ENCODE data around the gene SRMS. TPM values are rescaled to one million over a fixed set of nuclear protein-coding genes. Genes with fewer than 3 reads are reported as not detected.

SRMS gene
- total and polyA plus RNA-seq, 2 donors (not counting 1 experiment from before 2014, with no cell fraction given): not detected

DNA sequence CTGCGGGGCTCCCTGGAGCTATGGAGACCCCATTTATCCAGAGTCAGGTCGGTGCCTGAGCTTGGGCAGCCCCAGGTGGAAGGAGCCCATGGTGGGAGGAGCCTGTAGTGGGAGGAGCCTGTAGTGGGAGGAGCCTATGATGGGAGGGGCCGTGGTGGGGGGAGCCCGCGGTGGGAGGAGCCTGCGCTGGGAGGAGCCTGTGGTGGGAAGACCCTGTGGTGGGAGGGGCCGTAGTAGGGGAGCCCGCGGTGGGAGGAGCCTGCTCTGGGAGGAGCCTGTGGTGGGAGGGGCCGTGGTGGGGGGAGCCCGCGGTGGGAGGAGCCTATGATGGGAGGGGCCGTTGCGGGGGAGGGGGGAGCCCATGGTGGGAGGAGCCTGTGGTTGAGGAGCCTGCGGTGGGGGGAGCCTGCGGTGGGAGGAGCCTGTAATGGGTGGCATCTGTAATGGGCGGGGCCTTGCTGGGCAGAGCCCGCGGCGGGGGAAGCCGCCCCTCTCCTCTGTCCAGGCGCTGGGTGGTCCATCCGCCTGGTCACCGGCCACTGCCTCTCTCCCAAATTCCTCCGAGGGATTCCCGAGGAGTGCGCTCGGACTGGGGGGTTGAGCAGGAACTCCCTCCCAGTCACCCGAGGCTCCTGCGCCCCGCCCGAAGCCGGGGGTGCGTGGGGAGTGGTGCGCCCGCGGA, 5.8 kb upstream of the SRMS start:
- peak overlapping the region; percentile 23 for H2AFZ ChIP-seq (ENCODE audit: low read length)
- peak overlapping the region; percentile 85 for H3K4me2 ChIP-seq (ENCODE audit: extremely low read depth, insufficient read depth, low read length)
- no peak for TF ChIP-seq EZH2 (IDR thresholded peaks at IDR 0.05; ENCODE audit: low read length, missing control alignments)
- no peak for TF ChIP-seq CTCF (conservative IDR thresholded peaks at IDR 0.05 in 1 of 2, IDR thresholded peaks at IDR 0.05 in 1 of 2; ENCODE audit: low read depth in 1 of 2, low read length in 2 of 2)
- H3K9me3 ChIP-seq (ENCODE audit: control insufficient read depth, insufficient read depth, low read depth, low read length): no peaks in the 10 kb centered on the region
- no peak overlapping the region for H3K27ac ChIP-seq (ENCODE audit: insufficient read depth, low read length)
- peaks cover 4% of the 10 kb centered on the region for H3K27me3 ChIP-seq (ENCODE audit: control insufficient read depth, insufficient read depth, low read length)
- H3K36me3 ChIP-seq (ENCODE audit: control insufficient read depth, insufficient read depth, low read length): no peaks in the 10 kb centered on the region
- no peaks in the 10 kb centered on the region for H3K79me2 ChIP-seq (ENCODE audit: control insufficient read depth, insufficient read depth, low read length)
- H3K4me3 ChIP-seq (replicated peaks in 1 of 4; ENCODE audit: control extremely low read depth in 1 of 4, insufficient read depth in 1 of 4, low read depth in 3 of 4, low read length in 4 of 4): peak overlapping the region; percentile 53 to 68 (median 60)
- H3K4me1 ChIP-seq (ENCODE audit: control insufficient read depth, extremely low read depth, insufficient read depth, low read length): no peaks in the 10 kb centered on the region
- DNase-seq (ENCODE audit: low read depth in 2 of 2): peak; percentile 56 to 88
- H3K9ac ChIP-seq (ENCODE audit: insufficient read depth, low read length): peak overlapping the region; percentile 62
- no peaks in the 10 kb centered on the region for H4K20me1 ChIP-seq (ENCODE audit: control insufficient read depth, extremely low read depth, insufficient read depth, low read length)

DNA sequence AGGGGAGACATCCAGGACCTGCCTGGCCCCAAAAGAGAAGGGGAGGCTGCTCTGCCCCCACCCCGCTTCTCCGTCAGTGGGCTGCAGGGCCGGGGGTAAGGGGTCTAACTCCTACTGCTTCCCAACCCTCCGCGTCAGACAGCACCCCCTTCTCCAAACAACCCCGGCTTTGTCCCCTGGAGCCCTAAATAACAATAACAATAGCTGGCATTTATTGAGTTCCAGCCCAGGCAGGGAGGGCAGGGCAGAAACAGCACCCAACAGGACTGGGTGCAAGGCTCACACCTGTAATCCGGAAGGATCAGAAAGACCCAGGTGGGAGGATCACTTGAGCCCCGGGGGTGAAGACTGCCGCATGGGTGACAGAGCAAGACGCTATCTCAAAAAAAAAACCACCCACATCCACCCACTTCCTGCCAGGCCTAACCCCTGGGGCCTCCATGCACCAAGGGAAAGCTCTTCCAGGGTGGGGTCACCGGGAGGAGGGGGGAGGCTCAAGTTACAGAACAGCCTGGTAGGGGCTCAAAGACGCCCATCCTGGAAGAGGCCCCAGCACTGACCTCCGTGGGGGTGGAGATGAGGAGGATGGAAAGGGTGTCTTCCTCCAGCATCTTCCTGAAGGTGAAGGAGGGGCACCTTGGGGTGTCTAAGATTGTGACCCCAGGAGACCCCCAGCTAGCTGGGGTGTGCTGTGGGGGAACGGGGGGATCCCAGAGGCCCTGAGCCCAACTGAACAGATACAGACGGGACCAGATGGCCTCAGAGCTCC, 5.1 kb upstream of the SRMS start:
- Histone ChIP-seq H3K27ac (ENCODE audit: insufficient read depth, low read length) (no peak overlapping the region), H3K4me2 (ENCODE audit: extremely low read depth, insufficient read depth, low read length) (no peak overlapping the region), H3K79me2 (ENCODE audit: control insufficient read depth, insufficient read depth, low read length) (no peaks in the 10 kb centered on the region), H3K4me3 (replicated peaks in 1 of 4; ENCODE audit: control extremely low read depth in 1 of 4, insufficient read depth in 1 of 4, low read depth in 3 of 4, low read length in 4 of 4) (no peak overlapping the region), H4K20me1 (ENCODE audit: control insufficient read depth, extremely low read depth, insufficient read depth, low read length) (no peaks in the 10 kb centered on the region), H3K27me3 (ENCODE audit: control insufficient read depth, insufficient read depth, low read length) (peaks cover 8% of the 10 kb centered on the region), H3K4me1 (ENCODE audit: control insufficient read depth, extremely low read depth, insufficient read depth, low read length) (no peaks in the 10 kb centered on the region), H3K9me3 (ENCODE audit: control insufficient read depth, insufficient read depth, low read depth, low read length) (no peaks in the 10 kb centered on the region), H3K36me3 (ENCODE audit: control insufficient read depth, insufficient read depth, low read length) (no peaks in the 10 kb centered on the region), H2AFZ (ENCODE audit: low read length) (no peak overlapping the region), H3K9ac (ENCODE audit: insufficient read depth, low read length) (no peak overlapping the region)
- no peak for DNase-seq (ENCODE audit: low read depth in 2 of 2)
- no peak for TF ChIP-seq CTCF (conservative IDR thresholded peaks at IDR 0.05 in 1 of 2, IDR thresholded peaks at IDR 0.05 in 1 of 2; ENCODE audit: low read depth in 1 of 2, low read length in 2 of 2)
- no peak for TF ChIP-seq EZH2 (IDR thresholded peaks at IDR 0.05; ENCODE audit: low read length, missing control alignments)

DNA sequence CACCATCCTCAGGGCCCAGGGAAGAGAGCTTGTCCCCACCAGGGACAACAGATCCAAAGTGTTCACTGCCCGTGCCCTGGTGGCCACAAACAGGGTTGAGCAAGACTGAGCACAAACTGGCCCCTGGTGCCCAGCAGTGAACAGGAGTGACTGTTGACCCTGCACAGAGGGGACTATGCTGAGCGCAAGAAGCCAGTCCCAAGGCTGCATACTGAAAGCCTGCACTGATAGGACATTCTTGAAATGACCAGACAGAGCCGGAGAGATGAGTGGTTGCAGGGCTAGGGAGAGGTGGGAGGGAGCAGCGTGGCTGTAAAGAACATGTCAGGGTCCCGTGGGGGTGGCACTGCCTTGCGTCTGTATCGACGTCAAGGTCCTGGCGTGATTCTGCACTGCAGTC, 3.5 kb upstream of the SRMS start:
- no peak overlapping the region for H2AFZ ChIP-seq (ENCODE audit: low read length)
- H3K4me2 ChIP-seq (ENCODE audit: extremely low read depth, insufficient read depth, low read length): no peak overlapping the region

More for the DNA sequence above, 3.5 kb upstream of the SRMS start:
- Histone ChIP-seq H3K79me2 (ENCODE audit: control insufficient read depth, insufficient read depth, low read length) (no peaks in the 10 kb centered on the region), H3K4me3 (replicated peaks in 1 of 4; ENCODE audit: control extremely low read depth in 1 of 4, insufficient read depth in 1 of 4, low read depth in 3 of 4, low read length in 4 of 4) (no peak overlapping the region), H3K4me1 (ENCODE audit: control insufficient read depth, extremely low read depth, insufficient read depth, low read length) (no peaks in the 10 kb centered on the region), H3K9ac (ENCODE audit: insufficient read depth, low read length) (no peak overlapping the region), H3K9me3 (ENCODE audit: control insufficient read depth, insufficient read depth, low read depth, low read length) (no peaks in the 10 kb centered on the region), H3K36me3 (ENCODE audit: control insufficient read depth, insufficient read depth, low read length) (no peaks in the 10 kb centered on the region), H3K27ac (ENCODE audit: insufficient read depth, low read length) (no peak overlapping the region), H3K27me3 (ENCODE audit: control insufficient read depth, insufficient read depth, low read length) (peaks cover 11% of the 10 kb centered on the region), H4K20me1 (ENCODE audit: control insufficient read depth, extremely low read depth, insufficient read depth, low read length) (no peaks in the 10 kb centered on the region)
- DNase-seq (ENCODE audit: low read depth in 2 of 2): no peak
- no peak for TF ChIP-seq EZH2 (IDR thresholded peaks at IDR 0.05; ENCODE audit: low read length, missing control alignments)
- TF ChIP-seq CTCF (conservative IDR thresholded peaks at IDR 0.05 in 1 of 2, IDR thresholded peaks at IDR 0.05 in 1 of 2; ENCODE audit: low read depth in 1 of 2, low read length in 2 of 2): no peak
